HuH-7 (cell line): ENCODE results near the gene MED16.
"Not testable (repeated sequence)": the region's sequence is repeated elsewhere in the genome, so short reads cannot be mapped to it uniquely, and the experiment has no call there.

Source experiments
- DNase-seq: peaks from one replicate; pipeline ENCODE4 v3.0.0; 2011; ENCODE audit warnings: low spot score

Gene MED16

DNA sequence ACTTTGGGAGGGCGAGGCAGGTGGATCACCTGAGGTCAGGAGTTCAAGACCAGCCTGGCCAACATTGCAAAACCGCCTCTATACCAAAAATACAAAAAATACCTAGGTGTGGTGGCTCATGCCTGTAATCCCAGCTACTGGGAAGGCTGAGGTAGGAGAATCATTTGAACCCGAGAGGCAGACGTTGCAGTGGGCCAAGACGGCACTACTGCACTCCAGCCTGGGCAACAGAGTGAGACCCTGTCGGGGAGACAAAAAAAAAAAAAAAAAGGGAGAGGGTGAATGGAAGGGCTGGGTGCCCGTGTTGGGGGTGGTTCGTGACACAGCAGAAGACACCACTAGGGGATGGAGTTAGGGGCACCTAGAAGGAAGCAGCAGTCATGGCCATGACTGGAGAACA lies 22.7 kb downstream of the MED16 start:
- no peak for DNase-seq

DNA sequence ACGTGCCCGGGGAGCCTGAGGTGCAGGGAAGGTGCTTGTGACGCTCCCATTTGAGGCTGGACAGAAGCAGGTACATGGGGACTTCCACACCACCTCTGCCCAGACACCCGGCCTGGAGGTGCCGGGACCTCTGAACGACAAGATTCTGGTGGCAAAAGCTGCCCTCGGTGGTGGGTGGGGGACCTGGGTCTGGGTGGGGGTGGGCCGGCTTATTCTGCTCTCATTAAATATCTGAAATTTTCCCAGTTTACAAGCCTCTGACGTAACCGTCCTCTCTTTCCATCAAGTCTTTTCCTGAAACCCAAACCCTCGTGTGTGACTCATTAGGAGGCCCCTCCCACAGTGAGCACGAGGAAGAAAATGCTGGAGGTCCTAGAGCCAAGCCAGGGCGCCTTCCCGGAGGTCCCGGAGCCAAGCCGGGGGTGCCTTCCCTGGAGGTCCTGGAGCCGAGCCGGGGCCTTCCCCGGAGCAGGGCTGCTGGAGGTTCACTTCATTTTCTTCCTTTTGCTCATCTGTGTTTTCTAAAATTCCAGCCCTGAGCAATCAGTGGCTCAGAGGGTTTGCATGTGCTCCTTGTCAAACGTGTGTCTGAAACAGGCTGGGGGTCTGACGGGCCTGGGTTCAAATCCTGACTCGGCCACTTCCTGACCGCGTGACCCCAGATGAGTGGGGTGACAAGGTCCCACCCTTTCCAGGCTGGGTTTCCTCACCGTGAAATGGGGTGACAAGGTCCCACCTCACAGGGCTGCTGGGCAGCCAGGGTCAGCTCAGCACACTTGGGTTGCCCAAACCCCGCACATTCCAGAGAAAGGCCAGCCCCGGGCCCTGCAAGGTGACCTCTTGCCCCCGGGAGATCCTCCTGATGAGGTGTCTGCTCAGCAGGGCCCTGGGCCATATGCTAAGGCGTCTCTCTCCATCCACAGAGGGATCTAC lies 23.5 kb downstream of the MED16 start:
- DNase-seq, result no peak

DNA sequence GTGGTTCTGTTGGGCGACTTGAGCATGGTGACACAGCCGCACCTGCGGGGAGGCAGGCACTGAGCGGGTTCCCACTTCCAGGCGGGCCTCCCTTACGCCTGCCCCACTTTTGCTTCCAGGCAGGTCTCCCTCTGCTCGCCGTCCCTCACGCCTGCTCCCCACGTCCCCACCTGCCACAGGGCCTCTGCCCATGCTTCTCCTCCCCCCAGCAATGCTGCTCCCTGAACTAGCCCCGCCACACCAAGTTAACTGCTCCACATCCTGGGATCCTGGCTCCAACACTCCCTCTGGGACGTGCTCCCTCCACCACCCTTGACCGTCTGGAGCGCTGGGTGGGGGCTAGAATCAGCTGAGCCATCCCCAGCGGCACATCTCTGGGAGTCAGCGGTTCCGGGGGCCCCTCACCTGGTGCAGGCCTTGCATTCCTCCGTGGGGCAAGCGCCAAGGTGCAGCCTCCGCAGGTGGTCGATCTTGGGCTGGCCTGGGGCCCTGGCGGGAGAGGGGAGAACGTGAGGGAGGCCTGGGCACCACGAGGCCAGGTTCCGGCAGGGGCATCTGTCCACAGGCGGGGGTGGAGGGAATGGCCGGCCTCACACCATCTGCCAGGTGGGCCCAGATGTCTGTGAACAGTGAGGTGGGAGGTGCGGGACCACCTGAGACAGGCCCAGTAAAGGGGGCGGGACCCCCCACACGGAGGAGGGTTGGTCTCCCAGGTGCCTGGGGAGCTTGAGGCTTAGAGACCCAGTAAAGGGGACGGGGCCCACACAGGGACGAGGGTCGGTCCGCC lies 24.3 kb downstream of the MED16 start:
- no peak for DNase-seq

DNA sequence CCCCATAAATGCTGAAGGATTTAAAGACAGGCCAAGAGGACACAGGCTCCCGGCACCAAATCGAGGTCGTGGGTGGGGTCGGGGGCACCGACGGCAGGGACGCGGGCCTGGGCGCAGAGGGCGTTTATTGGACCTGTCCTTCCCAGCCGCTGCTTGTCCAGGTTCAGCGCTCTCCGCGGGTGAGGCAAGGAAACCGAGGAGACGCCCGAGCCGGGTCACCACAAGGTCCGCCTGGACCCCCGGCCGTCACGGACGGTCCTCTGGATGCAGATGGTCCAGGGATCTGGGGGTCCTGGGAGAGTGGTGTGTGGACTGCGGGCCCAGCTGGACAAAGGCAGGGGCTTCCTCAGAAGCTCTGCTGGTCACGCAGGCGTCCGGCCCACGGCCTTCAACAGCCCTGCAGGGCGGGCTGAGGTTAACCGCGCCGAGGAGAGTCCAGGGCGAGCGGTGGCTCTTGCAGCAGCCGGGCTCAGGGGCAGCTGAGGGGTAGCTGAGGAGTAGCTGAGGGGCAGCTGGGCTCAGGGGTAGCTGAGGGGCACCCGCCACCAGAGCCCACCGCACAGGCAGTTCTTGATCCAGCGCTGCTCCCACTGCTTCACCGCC lies 25.0 kb downstream of the MED16 start:
- DNase-seq, result no peak

DNA sequence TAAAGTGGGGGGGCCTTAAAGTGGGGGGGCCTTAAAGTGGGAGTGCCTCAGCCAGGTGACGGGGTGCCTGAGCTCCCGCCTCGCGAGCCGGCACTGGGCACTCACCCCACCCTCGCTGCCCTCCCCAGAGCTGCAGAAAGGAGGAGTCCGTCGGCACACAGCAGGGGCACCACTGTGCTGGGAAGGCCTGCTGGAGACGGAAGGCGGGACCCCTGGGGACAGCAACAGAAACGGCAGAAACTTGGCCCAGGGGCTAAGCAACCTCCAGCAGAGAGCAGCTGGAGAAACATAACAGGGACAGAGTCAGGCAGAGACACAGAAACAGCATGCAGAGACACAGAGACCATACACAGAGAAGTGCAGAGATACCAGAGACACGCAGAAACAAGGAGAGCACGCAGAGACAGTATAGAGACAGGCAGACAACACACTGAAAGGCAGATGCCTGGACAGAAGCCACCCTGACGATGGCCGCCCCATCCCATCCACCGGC lies 25.6 kb downstream of the MED16 start:
- DNase-seq, result no peak

DNA sequence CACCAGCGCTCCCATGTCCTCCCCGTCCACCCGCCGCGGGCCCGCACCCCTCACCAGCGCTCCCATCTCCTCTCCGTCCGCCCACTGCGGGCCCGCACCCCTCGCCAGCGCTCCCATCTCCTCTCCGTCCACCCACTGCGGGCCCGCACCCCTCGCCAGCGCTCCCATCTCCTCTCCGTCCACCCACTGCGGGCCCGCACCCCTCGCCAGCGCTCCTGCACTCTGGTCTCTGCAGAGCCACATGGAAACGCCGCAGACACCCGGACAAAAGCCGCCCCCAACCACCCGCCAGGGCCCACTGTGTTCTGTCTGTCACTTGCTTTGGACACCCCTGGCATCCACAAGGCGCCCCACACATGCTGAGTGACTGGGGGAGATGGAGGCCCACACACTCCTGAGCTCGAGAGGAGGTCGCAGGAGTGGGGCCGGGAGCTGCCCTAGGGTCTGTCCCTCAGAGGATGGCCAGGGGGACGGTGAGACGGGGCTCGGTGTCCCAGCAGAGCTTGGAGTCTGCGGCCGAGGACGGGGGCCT lies 26.2 kb downstream of the MED16 start:
- DNase-seq, result no peak

DNA sequence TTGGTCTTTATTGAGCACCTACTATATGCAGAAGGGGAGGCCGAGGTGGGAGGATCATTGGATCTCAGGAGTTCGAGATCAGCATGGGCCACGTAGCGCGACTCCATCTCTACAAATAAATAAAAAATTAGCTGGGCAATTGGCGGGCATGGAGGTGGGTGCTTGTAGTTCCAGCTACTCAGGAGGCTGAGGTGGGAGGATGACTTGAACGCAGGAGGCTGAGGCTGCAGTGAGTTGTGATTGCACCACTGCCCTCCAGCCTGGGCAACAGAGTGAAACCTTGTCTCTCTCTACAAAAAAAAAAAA lies 29.7 kb downstream of the MED16 start:
- no peak for DNase-seq

DNA sequence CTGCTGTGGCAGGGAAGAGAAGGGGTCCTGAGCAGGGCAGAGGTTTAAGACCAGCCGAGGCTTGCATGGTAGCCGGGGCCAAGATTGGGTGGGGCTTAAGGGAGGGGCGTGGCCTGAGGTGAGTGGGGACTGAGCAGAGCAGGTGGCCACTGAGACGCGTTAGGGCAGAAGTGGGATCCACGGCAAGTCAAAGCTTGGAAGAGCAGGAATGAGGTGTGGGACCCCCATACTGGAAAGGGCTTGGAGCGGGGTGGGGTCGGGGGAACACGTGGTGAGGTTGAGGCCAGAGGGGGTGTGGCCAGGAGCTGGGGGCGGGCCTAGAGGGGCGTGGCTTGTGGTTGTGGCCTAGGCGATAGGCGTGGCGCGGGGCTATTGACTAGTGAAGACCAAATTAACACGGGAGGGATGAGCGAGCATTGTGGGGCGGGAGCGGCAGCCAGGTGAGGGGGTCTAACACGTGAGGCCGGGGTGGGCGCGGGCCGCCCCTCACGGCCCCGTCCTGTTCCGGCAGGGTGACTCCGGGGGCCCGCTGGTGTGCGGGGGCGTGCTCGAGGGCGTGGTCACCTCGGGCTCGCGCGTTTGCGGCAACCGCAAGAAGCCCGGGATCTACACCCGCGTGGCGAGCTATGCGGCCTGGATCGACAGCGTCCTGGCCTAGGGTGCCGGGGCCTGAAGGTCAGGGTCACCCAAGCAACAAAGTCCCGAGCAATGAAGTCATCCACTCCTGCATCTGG lies 30.2 kb downstream of the MED16 start:
- DNase-seq, result no peak

DNA sequence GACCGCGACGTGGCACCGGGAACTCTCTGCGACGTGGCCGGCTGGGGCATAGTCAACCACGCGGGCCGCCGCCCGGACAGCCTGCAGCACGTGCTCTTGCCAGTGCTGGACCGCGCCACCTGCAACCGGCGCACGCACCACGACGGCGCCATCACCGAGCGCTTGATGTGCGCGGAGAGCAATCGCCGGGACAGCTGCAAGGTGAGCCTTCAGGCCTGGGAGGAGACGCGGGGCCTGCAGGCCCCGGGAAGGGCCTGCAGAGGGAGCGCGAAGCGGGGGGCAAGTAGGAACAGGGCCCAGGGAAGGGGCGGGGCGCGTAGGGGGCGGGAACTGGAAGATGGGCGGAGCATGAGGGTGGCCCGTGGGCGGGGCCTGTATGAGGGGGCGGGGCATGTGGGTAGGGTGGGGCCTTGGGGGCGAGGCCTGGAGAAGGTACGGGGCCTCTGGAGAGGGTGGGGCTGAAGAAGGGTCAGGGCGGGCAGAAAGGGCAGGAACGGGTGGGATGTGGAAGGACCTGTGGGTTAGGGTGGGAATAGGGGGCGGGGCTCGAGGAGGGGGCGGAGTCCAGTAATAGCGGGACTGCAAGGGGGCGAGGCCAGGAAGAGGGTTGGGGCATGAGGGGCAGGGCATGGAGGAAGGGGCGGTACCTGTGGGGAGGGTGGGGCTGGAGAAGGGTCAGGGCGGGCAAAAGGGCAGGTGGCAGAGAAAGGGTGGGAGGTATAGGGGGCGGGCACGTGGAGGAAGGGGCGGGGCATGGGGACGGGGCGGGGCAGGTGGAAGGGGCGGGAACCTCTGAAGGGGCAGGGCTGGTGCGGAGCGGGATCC lies 31.0 kb downstream of the MED16 start:
- DNase-seq, result peak; percentile 79

DNA sequence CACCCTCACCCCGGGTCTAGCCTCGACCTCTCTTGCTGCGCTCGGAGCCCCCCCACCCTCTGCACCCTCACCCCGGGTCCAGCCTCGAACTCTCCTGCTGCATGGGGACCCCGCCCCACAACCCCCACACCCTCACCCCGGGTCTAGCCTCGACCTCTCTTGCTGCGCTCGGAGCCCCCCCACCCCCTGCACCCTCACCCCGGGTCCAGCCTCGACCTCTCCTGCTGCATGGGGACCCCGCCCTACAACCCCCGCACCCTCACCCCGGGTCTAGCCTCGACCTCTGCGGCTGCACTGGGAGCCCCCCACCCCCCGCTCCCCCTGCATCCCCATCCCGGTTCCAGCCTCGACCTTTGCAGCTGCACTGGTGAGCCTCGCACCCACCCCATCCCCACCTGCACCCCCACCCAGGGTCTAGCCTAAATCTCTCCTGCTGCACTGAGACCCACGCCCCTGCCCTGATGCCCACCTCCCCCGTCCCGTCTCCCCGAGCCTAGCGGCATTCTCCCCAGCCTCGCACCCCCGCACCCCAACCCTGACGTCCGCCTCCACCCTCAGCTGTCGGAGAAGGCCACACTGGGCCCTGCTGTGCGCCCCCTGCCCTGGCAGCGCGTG lies 31.7 kb downstream of the MED16 start:
- DNase-seq, result no peak

DNA sequence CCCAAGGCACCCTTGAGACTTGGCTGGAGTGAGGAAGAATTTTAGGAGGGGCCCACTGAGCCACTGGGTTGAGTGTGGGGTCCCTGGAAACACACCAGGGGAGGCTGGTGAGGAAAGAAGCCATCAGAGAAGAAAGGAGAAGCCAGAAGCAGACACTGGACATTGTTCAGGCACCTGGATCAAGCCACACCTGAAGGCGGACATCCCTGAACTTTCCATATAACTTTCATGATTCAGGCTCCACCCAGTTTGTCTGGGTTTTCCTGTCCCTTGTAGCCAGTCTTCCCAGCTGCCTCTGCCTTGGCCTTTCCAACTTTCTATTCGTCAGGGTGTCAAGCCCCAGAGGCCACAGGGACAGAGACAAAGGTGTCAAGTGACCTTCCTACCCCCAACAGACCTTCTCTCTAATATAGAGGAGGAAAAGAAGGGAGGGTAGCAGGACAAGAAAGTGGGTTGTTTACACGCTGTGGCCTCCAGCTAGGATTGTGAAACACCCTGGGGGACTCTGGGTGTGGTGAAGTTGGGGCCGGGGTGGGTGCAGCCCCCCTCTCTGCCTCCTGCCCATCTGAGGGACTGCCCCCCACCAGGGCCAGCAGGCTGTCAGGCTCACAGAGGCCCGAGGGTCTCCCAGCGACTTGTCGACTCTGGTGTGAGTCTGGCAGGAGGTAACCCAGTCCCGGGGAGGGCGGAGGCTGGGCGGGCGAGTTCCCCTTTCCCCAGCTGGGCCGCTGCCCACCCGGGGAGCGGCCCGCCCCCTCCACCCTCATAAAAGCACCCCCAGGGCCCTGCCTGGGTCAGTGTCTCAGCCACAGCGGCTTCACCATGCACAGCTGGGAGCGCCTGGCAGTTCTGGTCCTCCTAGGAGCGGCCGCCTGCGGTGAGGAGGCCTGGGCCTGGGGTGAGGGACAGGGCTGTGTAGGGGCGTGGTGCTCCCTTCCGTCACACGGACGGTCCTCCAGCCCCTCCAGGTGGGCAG lies 33.8 kb downstream of the MED16 start, which contains the start of gene CFD:
Gene CFD (plus strand): TSS at position 797 of the 976 bp plus-strand sequence. CDS start 26 bp downstream, at position 823.
- DNase-seq, result peak; percentile 46

DNA sequence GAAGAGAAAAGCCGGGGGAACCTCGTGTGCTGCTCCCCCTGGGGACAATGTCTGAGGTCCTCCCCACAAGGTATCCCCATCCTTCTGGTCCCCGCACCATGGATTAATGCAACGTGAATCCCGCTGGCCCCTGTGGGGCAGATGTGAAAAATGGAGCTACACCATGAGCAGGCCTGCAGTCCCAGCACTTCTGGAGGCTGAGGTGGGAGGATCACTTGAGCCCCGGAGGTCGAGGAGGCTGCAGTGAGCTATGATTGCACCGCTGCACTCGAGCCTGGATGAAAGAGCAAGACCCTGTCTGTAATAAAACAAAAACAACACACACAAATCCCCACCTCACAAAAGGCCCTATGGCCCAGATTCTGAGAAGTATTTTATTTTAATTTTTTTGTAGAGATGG lies 34.7 kb downstream of the MED16 start:
- DNase-seq, result no peak

DNA sequence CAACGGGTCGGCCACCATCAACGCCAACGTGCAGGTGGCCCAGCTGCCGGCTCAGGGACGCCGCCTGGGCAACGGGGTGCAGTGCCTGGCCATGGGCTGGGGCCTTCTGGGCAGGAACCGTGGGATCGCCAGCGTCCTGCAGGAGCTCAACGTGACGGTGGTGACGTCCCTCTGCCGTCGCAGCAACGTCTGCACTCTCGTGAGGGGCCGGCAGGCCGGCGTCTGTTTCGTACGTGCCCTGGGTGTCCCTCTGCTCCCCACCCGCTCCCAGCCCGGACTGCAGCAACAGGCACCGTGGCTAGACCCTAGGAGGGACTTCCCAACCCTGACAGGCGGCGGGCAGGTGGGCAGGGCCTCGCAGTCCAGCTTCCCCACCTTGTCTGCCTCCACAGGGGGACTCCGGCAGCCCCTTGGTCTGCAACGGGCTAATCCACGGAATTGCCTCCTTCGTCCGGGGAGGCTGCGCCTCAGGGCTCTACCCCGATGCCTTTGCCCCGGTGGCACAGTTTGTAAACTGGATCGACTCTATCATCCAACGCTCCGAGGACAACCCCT lies 37.3 kb downstream of the MED16 start:
- no peak for DNase-seq

DNA sequence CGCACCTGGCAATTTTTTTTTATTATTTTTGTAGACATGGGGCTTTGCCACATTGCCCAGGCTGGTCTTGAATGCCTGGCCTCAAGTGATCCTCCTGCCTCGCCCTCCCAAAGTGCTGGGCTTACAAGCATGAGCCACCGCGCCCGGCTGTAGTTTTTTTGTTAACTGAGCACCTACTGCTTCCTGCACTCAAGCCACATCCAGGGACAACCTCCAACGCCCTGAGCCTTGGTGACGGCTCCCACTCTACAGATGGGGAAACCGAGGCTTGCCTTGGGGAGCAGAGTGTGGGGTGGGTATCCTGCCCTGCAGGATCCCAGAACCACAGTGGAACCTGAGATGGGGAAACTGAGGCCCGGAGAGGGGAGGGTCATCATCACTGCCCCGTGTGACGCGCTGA lies 37.8 kb downstream of the MED16 start:
- DNase-seq, result no peak

DNA sequence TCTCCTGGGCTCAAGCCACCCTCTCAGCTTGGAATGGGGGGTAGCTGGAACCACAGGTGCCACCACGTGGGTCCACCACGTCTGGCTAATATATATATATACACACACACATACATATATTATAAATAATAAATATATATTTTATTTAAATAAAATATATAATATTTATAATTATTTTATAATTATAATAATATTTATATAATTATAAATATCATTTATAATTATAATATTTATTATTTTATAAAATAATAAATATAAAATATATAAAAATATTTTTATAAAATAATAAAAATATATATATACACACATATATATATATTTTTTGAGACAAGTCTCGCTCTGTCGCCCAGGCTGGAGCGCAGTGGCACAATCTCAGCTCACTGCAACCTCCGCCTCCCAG lies 38.4 kb downstream of the MED16 start:
- DNase-seq, result no peak

DNA sequence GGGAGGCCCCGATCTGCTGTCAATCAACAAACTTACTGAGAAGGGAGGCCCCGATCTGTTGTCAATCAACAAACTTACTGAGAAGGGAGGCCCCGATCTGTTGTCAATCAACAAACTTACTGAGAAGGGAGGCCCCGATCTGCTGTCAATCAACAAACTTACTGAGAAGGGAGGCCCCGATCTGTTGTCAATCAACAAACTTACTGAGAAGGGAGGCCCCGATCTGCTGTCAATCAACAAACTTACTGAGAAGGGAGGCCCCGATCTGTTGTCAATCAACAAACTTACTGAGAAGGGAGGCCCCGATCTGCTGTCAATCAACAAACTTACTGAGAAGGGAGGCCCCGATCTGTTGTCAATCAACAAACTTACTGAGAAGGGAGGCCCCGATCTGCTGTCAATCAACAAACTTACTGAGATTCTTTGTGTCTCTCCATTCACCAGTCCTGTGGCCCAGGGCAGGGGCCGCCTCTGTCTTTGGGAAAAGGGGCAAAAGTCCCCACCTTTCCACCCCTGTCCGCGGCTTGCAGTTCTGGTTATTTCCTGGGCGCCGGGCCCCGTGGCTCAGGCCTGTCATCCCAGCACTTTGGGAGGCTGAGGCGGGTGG lies 39.3 kb downstream of the MED16 start:
- DNase-seq, result not testable (repeated sequence)

DNA sequence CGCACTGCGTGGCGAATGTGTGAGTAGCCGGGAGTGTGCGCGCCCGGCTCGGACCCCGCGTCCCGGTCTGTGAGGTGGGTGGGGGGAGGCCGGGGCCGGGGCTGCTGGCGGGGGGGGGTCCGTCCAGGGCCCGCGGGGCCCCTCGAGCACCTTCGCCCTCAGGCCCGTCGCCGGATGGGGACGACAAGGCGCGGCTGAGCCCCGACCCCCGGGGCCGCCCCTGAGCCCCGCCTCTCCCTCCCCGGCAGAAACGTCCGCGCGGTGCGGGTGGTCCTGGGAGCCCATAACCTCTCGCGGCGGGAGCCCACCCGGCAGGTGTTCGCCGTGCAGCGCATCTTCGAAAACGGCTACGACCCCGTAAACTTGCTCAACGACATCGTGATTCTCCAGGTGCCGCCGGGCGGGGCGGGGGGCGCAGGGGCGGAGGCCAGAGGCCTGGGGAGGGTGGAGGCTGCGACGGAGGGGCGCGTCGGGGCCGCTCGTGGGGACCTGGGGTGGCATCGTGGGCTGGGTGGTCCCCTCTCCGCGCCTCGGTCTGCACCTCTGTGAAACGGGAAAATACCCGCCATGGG lies 39.9 kb downstream of the MED16 start:
- no peak for DNase-seq
